HuH-7 (cell line): Measurements from ENCODE around the gene TECR.
"Not testable (repeated sequence)": the region's sequence is repeated elsewhere in the genome, so short reads cannot be mapped to it uniquely, and the experiment has no call there.

ENCODE experiments used
- DNase-seq: peaks from one replicate; pipeline ENCODE4 v3.0.0; 2011; ENCODE audit warnings: low spot score

Gene TECR

DNA sequence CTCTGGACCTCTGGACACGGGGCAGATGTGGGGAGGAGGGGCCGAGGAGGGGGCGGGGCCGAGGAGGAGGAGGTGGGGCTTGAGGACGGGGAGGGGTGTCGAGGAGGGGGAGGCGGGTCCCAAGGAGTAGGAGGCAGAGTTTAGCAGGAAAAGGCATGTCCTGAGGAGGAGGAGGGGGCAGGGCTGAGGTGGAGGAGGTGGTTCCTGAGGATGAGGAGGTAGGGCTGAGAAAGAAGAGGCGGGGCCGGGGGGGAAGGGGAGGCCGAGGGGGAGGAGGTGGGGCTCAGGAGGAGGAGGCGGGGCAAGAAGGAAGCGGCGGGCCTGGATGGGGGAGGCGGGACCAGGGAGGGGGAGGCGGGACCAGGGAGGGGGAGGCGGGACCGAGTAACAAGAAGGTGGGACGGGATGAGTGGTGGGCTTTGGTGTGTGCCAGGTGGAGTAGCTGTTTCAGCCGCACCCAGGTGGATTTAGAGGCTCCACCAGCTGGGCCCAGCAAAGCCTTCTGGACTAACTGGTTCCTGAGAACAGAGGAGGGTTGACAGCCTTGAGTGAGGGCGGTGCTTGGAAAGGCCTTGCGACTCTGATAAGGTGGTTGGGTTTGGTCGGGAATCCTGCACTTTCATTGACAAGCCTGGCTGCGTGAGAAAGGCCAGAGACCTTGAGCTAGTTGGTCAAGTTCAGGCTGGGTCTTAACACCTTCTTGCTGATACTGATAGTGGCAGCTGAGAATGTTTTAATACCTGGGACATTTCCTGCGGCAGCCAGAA lies 7.7 kb downstream of the TECR start:
- no peak for DNase-seq

DNA sequence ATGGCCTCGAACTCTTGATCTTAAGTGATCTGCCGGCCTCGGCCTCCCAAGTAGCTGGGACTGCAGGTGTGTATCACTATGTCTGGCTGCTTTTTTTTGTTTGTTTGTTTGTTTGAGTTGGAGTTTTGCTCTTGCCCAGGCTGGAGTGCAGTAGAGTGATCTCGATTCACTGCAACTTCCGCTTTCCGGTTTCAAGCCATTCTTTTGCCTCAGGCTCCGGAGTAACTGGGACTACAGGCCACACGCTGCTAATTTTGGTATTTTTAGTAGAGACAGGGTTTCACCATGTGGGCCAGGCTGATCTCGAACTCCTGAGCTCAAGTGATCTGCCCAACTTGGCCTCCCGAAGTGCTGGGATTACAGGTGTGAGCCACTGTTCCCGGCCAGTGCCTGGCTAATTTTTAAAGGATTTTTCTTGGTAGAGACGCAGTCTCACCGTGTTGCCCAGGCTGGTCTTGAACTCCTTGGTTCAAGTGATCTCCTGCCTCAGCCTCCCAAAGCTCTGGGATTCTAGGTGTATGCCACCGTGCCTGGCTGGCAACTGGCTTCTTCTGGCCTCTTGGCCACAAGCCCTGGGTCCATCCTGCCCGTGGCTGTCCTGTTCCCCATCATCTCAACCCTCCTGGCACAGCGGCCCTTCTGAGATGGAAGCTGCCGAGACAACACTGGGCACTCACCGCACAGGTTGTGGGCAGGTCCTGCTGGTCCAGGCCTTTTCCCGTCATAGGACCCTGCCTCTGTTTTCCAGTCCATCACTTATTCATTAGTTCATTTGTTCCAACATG lies 11.5 kb downstream of the TECR start:
- no peak for DNase-seq

DNA sequence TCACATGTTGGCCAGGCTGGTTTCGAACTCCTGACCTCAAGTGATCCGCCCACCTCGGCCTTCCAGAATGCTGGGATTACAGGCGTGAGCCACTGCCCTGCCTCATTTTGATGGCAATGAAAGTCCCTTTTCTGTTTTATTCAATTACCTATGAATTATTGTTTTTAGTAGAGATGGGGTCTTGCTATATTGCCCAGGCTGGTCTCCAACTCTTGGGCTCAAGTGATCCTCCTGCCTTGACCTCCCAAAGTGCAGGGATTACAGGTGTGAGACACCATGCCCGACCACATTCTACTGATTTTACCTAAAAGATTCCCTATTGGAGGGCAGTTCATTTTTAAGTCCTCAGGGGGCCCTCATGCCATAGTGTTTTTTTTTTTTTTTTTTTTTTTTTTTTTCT lies 12.6 kb downstream of the TECR start:
- not testable (repeated sequence) for DNase-seq

DNA sequence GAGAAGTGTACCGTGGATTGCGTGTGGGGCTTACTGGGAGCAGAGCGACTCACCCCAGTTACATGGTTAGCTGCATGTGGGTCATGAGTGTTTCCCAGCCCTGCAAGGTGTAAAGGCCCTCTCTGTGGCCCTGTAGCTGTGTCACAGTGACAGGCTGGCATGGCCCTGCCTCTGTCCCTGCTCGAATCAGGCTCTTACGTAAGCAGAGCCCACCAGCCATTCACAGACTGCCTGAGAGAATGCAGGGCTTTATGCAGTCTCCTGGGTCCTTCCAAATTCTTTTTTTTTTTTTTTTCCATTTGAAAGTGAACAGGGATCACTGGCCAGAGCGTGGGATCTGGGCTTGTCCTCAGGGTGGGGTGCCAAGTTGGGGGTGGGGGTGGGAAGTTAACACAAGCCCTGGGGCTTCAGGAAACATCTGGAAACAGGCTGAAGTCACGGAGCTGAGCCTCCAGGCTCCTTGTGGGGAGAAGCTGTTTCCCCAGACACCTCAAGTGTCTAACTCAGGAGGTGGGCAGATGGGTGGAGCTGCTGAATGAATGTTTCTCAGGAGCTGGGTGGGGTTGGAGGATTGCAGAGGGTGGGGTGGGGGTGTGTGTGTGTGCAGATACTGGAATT lies 13.4 kb downstream of the TECR start:
- no peak for DNase-seq

DNA sequence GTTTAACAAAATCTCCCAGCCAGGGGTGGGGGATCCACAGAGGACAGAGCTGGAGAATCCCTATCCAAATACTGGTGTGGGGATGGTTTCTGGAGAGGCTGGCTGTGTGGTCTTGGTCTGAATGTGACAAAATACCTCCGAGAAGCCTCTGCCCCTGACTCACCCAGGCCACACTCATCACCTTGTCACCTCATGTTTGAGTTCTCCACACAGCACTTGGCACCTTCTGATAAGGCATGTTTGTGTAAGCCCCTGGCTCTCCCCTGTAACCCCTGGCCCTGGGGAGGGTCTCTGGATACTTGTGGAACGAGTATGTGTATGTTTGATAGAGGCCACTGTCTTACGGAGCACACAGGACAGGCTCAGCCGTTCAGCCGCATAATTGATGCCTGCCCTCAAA lies 14.7 kb downstream of the TECR start:
- DNase-seq = no peak

DNA sequence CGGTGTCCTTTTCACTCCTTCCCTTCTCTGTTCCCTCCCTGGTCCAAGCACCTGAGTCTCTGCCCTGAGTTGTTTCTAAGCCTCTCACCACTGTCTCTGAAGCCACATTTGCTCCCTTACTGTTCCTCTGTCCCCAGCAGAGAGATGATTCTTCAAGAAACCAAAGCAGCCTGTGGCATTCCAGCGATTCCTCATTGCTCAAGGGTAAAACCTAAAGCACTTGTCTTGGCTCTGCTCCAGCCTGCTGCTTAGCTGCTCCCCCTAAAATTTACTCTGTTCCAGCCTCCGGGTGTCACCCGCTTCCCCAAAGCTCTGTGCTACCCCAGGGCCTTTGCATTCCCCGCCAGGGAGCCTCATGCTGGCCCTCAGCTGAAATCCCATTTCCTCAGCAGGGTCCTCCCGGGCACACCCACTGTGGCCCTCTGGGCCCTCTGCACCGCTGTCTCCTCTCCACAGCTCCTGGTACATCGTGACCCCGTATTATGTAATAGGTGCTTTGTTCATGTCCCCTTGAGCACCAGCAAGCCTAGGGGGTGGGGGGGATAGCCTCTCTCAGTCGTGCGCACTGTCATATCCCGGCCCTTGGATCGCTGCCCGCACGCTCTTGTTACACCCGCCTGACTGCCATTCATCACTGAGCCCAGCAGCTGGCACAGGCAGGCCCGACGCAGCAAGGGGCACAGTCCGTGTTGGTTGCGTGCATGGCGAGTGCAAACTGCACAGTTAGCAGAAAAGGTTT lies 15.8 kb downstream of the TECR start:
- no peak for DNase-seq

DNA sequence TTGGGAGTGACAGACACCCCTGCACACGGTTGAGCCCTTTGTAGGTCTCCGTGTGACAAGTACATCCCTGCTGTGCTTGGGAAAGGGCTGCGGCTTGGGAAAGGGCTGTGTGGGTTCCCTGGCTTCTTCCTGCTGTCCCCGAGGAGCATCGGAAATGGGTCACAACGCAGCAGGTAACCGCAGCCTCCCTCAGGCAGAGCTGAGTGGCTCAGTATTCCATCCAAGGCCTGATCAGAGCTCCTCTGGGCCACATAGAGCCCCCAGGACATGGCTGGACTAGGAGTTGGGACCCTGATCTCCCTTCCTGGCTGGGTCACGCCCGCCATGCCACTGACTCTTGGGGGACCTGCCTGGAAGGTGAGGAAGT lies 16.3 kb downstream of the TECR start:
- DNase-seq = no peak

DNA sequence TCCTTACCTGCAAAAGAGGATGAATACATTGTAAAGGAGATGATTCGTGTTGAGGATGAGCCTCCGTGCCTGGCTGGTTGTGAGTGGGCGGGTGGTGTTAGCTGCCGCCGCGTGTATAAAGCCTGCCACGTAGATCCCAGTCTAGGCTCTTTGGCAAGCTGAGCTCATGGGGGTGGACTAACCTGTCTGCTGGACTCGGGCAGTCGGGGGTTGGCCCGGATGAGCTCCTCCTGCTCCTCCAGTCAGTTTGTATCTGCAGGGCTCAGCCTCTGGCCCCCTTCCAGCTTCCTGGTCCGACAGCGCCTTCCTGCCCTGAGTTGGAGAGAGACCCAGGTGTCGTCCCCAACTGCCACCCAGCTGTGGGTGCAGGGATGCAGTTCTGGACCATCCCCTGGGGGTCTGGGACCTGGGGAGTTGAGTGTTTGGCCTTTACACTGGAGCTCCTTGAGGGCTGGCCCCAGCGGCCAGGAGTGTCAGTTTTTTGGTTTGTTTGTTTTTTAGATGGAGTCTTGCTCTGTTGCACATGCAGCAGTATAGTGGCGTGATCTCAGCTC lies 20.9 kb downstream of the TECR start:
- DNase-seq = no peak

DNA sequence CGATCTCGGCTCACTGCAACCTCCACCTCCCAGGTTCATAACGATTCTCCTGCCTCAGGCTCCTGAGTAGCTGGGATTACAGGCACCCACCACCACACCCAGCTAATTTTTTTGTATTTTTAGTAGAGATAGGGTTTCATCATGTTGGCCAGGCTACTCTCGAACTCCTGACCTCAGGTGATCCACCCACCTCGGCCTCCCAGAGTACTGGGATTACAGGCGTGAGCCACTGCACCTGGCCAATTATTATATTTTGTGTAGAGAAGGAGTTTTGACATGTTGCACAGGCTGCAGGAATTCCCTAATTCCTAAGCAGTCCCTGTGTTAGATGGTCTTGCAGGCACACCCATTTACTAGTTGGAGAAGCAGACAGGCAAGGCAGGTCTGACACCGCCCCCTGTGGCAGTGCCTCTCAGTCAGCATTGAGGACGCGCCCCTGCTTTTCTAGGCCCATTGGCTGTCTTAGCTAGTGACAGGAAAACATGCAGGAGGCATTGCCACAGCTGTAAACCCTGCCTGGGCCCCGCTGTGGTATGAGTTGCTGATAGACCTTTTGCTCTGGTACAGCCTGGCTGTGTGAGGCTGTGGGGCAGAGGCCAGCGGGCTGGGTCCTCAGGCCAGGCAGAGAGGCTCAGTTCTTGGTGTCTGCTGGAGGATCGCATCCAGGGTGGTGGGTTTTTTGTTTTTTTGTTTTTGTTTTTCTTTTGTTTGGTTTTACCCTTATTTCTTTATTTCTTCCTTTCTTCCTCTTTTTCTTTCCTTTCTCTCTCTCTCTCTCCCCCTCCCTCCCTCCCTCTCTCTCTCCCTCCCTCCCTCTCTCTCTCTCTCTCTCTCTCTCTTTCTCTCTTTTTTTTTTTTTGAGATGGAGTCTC lies 22.0 kb downstream of the TECR start:
- DNase-seq = peak; percentile 91

DNA sequence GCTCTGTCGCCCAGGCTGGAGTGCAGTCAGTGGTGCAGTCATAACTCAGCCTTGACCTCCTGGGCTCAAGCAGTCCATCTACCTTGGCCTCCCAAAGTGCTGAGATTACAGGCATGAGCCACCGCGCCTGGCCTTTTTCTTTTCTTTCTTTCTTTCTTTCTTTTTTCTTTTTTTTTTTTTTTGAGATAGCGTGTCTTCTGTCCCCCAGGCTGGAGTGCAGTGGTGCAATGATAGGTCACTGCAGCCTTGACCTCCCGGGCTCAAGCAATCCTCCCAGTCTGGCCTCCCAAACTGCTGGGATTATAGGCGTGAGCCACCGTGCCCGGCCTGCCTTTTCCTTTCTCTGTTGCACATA lies 22.6 kb downstream of the TECR start:
- not testable (repeated sequence) for DNase-seq

DNA sequence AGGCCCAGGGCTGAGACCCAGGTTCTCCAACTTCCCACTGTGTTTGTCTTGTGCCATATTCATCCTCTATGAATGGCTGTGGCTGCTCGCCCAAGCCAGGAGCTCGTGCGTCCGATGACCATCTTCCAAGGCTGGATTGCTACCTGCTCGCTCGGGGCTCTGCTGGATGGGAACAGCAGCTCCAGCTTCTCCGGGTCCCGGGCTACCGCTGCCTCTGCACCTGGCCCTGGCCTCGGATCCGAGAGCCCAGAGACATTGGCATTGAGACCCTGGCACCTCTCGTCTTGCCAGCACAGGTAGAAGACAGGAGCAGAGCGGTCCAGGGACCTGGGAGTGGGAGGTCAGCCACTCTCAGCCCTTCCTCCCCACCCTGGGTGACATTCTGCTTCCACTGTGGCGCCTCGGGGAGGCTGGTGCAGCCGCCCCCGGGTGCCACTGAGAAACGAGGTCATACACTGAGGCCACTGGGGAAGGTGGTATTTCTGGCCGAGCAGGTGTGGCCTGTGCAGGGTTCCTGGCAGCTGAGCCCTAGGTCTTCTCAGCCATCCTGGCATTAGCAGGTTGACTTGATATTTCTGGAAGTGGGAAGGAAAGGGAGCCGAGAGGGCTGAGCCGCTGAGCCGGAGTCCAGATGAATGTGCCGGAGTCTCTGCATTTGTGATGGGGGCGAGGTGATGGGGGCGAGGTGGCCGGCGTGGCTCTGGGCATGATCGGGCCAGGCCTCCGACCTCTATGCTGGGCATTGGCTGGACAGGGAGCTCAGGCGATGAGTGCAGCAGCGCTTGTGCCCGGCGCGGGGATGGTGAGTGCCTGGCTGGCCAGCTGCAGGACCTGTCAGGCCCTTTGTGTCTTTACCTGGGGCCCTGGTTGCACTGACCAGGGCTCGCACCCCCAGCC lies 23.9 kb downstream of the TECR start:
- no peak for DNase-seq

DNA sequence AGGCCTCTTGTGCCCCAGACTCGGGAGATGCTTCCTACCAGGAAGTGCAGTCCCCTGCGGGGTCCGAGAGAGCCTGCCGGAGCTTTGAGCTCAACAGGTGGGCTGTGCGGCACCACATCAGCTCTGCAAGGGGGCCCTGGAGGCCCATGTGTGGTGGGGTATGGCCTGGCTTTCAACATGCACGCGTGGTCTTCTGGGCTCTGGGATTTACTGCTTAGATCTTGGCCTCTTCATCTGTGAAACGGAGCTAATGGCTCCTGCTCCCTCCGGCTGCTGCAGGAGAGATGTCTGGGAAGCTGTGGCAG lies 24.5 kb downstream of the TECR start:
- DNase-seq = no peak

DNA sequence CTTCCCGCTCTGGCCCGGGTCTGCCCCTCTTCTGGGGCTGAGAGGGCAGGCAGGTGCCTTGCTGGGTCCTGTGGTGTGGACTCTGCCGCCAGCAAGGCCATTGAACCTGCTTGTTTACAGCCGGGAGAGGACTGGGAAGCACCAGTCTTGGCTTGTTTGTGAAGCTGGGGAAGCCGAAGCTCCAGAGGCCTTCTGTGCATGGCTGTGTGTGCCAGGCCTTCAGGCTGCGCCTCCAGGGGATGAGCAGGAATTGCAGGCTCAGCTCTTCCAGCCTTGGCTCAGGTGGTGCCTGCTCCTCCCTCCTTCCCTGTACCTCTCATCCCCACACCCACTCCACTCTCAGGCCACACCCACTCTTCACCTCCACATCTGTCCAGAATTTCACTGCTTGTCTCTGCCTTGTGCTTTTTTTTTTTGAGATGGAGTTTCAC lies 25.0 kb downstream of the TECR start:
- peak; percentile 27 for DNase-seq

DNA sequence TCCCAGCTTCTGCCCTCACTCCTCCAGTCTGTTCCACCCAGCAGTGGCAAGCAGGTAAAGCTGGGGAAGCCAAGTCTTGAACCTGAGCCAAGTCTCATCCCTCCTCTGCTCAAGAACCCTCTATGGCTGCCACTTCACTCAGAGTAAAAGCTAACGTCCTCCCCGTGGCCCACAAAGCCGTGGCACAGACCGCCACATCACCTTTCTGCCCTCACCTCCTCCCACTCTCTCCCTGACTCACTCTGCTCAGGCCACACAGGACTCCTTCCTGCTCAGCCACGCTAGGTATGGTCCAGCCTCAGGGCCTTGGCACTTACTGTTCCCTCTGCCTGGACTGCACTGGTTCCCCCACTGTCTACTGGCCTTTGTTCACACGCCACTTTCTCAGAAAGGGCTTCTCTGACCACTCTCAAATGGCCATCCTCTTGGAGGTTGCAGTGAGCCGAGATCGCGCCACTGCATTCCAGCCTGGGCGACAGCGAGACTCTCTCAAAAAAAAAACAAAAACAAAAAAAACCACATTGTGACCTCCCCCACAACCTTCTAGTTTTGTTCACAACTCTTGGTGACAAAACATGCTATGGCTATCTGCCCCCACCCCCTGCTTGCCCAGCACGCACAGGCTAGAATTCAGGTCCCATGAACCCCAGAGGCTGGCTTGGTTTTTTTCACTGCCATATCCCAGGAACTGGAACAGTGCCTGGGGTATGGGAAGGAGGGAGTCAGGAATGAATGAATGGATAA lies 26.7 kb downstream of the TECR start:
- DNase-seq = no peak

DNA sequence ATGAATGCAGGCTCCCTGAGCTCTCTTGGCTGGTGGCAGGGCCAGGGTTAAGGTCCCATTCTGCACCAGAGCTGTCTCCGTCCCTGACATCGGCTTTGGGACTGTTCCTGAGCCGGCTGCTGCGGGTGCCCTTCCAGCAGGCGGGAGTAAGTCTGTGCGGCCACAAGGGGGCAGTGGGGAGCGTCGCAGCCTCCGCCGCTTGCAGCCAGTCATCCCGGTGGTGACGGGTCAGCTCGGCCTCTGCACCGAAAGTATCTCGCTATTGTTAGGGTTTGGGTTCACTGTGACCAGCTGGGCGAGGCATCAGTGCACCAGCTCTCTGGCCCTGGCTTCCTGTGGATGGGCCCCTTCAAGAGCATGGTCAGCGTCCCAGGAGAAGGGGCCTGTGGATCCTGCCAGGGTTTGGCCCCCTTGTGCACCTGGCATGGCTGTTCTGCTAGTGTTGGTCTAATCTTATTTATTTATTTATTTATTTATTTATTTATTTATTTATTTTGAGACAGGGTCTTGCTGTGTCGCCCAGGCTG lies 27.3 kb downstream of the TECR start:
- peak; percentile 89 for DNase-seq

DNA sequence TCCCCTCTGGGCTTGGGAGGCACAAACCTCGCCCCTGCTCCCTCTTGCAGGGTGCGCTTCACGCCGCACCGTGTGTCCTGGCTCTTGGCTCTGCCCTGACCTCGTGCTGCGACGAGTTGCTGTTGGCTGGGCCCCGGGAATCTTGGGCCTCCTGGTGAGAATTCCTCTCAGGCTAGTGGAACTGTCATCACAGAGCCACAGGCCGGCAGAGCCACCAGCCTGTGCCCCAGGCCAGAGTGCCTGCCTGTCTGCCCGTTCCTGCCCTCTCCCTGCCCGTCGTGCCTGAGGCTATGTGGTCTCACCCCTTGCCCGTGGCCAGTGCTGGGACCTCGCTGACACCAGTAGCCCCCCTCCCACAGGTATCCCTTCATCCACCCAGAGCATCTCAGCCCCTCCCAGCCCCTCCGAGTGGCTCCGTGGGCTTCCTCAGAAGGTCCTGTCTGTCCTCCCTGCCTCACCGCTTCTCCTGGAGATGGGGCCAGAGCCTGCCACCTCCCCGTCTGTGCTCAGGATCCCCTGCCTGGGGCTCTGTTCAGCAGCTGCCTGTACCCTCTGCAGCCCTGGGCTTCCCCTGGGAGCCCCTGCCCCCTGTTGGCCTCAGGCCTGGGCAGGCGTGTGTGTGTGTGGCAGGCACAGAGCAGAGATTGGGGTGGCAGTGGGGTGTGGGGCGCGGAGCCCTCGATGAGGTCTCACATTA lies 29.1 kb downstream of the TECR start:
- no peak for DNase-seq

DNA sequence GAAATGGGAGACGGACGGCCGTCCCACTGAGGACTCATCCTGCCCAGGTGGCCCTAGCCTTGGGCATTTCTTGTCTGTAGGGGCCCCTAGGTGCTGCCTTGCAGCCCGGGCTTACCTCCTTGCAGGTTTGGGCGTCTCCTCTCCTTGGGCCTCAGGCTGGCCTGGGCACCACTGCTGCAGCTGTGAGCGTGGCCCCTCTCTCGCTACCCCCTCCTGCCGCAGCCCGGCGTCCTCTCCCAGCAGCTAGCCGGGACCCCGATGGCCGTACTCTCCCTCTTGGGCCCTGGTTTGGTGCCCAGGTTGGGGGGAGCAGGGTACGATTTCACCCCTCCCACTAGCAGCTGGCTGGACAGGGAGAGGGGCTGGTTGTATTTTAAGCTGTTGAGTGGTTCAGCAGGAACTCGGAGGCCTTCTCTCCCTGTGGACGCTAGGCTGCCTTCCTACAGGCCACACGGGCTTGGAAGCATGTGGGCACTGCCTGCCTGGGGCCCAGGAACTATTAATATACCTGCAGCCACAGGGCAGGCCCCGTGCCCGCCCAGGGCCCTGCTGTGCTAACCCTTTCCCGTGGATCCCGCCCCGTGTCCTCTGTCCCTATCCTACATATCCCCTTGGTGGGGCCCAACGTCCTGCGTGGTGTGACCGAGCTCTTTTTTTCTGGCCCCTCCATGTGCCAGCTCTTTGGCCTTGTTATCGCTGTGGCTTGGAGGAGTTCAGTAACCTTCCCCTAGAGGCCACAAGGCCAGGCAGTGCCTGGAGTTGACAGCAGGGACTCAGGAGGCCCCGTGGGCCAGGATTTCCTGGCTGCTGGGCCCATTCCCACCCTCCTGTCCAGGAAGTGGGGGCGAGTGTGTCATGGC lies 30.8 kb downstream of the TECR start:
- DNase-seq = no peak

DNA sequence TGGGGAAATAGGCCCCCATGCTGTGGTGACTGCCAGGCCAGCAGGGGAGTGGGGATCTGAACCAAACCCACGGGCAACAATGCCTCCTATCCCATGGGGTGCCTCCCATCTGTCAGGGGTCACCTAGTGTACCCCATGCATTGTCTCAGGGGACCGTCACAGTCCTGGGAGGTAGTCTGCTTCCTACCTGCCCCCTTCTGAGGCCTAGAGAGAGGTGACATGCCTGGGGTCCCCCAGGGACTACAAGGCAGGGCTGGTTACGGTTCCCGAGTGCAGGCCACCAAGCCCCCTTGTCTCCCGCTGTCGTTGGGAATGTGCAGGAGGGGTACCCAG lies 31.3 kb downstream of the TECR start:
- DNase-seq = no peak
